OCI-LY1 (cell line): Measurements from ENCODE around the gene FYB1.

Experiments
- H2AFZ ChIP-seq: fragments of 200-600 bp; sonication (generic), shearing (Covaris generic); 2 replicates; pipeline ENCODE4 v1.6.0; 2014; ENCODE audit warnings: antibody characterized with exemption, mild to moderate bottlenecking, low read length
- H3F3A ChIP-seq: fragments of 200-600 bp; sonication (generic), shearing (Covaris generic); 2 replicates; pipeline ENCODE4 v1.6.0; 2014; ENCODE audit warnings: mild to moderate bottlenecking, antibody characterized with exemption, low read length, moderate library complexity; ENCODE audit not compliant: insufficient read depth
- H3K27ac ChIP-seq: fragments of 200-600 bp; sonication (generic); 2 replicates; pipeline ENCODE4 v1.5.1; 2014; ENCODE audit warnings: low read length, mixed run types, mild to moderate bottlenecking, low read depth; ENCODE audit not compliant: poor library complexity, severe bottlenecking
- H3K27me3 ChIP-seq: fragments of 200-600 bp; sonication (generic); 2 replicates; pipeline ENCODE4 v1.6.0; 2014; ENCODE audit warnings: antibody characterized with exemption, mild to moderate bottlenecking, low read length, moderate library complexity; ENCODE audit not compliant: insufficient read depth
- H3K36me3 ChIP-seq: fragments of 200-600 bp; sonication (generic); 2 replicates; pipeline ENCODE4 v1.6.1; 2014; ENCODE audit warnings: mild to moderate bottlenecking, antibody characterized with exemption, low read length, moderate library complexity, mixed read lengths; ENCODE audit not compliant: insufficient read depth
- H3K4me1 ChIP-seq: fragments of 200-600 bp; sonication (generic); 2 replicates; pipeline ENCODE4 v1.5.1; 2014; ENCODE audit warnings: mild to moderate bottlenecking, low read length, moderate library complexity; ENCODE audit not compliant: insufficient read depth, severe bottlenecking
- H3K4me2 ChIP-seq: fragments of 200-600 bp; sonication (generic), shearing (Covaris generic); 2 replicates; pipeline ENCODE4 v1.6.1; 2014; ENCODE audit warnings: low read length
- H3K4me3 ChIP-seq: fragments of 200-600 bp; sonication (generic); 2 replicates; pipeline ENCODE4 v1.5.1; 2014; ENCODE audit warnings: low read length, low read depth, mild to moderate bottlenecking, mixed read lengths; ENCODE audit not compliant: poor library complexity, severe bottlenecking
- H3K79me2 ChIP-seq: fragments of 200-600 bp; shearing (Covaris generic); 2 replicates; pipeline ENCODE4 v1.6.1; 2016; ENCODE audit warnings: mixed run types, low read length, mixed read lengths; ENCODE audit not compliant: insufficient read depth
- H3K9ac ChIP-seq: fragments of 200-600 bp; sonication (generic), shearing (Covaris generic); 2 replicates; pipeline ENCODE4 v1.6.1; 2014; ENCODE audit warnings: mild to moderate bottlenecking, low read length, mixed read lengths
- H3K9me2 ChIP-seq: fragments of 200-600 bp; sonication (generic), shearing (Covaris generic); 2 replicates; pipeline ENCODE4 v1.6.1; 2014; ENCODE audit warnings: low read depth, mild to moderate bottlenecking, low read length, mixed read lengths
- H3K9me3 ChIP-seq: fragments of 200-600 bp; shearing (Covaris generic); 2 replicates; pipeline ENCODE4 v1.6.1; 2014; ENCODE audit warnings: low read length, mixed read lengths
- H4K20me1 ChIP-seq: fragments of 200-600 bp; sonication (generic), shearing (Covaris generic); 2 replicates; pipeline ENCODE4 v1.6.0; 2016; ENCODE audit warnings: mild to moderate bottlenecking, low read length; ENCODE audit not compliant: insufficient read depth
- EZH2 ChIP-seq: fragments of 200-600 bp; sonication (generic), shearing (Covaris generic); IDR thresholded peaks from 2 replicates; pipeline ENCODE4 v1.8.0; 2017; ENCODE audit warnings: borderline replicate concordance, mixed run types, mild to moderate bottlenecking, antibody characterized with exemption, low read length, moderate library complexity, mixed read lengths
- TF ChIP-seq, protein P1 (sequence below): fragments of 200-600 bp; sonication (generic), shearing (Covaris generic); IDR thresholded peaks from 2 replicates; pipeline ENCODE4 v1.5.1; 2017; ENCODE audit warnings: mild to moderate bottlenecking, antibody characterized with exemption, low read length, moderate library complexity, mixed read lengths

The FYB1 gene

DNA sequence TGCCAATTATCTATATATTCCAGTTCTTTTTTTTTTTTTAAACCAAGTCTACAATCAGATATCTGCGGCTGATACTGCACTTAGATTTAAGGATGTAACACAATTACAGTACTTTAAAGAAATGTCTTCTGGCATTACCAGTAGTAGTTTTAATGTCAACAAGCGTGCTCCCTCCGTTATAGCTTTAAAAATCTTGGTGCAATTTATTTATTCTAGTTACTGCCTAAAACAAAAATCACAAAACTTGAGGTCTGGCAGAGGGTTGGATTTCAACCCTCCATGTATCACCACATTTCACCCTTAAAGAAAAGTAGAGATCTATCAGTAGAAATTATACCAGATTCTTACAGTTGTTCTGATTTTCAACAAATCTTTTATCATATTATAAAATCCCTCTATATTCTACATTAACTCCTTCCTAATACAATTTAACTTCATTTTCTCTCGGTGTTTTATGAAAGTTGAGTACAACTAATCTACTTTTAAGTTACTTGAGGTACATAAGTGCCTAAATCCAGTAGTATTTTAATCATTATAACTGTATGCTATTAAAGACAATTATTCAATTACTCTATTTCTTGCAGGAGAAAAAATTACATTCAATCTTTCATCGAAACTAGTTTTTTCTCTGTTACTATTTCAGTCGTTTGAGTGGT, 143.1 kb downstream of the FYB1 start:
- H3K4me2 ChIP-seq, result peak overlapping the region; percentile 62
- H3K27ac ChIP-seq, result peak overlapping the region; percentile 44
- H3K9me2 ChIP-seq, result no peaks in the 10 kb centered on the region
- no peaks in the 10 kb centered on the region for H4K20me1 ChIP-seq
- H3K79me2 ChIP-seq, result peaks cover 24% of the 10 kb centered on the region
- H3K27me3 ChIP-seq, result no peaks in the 10 kb centered on the region
- H2AFZ ChIP-seq, result no peak overlapping the region
- peak overlapping the region; percentile 10 for H3K4me3 ChIP-seq
- H3K4me1 ChIP-seq, result peaks cover 42% of the 10 kb centered on the region
- peak overlapping the region; percentile 38; the same call in 1 of the 2 replicates for H3K9ac ChIP-seq
- TF ChIP-seq EZH2, result no peak
- TF ChIP-seq, protein P1, sequence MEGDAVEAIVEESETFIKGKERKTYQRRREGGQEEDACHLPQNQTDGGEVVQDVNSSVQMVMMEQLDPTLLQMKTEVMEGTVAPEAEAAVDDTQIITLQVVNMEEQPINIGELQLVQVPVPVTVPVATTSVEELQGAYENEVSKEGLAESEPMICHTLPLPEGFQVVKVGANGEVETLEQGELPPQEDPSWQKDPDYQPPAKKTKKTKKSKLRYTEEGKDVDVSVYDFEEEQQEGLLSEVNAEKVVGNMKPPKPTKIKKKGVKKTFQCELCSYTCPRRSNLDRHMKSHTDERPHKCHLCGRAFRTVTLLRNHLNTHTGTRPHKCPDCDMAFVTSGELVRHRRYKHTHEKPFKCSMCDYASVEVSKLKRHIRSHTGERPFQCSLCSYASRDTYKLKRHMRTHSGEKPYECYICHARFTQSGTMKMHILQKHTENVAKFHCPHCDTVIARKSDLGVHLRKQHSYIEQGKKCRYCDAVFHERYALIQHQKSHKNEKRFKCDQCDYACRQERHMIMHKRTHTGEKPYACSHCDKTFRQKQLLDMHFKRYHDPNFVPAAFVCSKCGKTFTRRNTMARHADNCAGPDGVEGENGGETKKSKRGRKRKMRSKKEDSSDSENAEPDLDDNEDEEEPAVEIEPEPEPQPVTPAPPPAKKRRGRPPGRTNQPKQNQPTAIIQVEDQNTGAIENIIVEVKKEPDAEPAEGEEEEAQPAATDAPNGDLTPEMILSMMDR, result no peak
- no peaks in the 10 kb centered on the region; the same call in 1 of the 2 replicates for H3K36me3 ChIP-seq
- no peaks in the 10 kb centered on the region for H3K9me3 ChIP-seq
- no peaks in the 10 kb centered on the region for H3F3A ChIP-seq

DNA sequence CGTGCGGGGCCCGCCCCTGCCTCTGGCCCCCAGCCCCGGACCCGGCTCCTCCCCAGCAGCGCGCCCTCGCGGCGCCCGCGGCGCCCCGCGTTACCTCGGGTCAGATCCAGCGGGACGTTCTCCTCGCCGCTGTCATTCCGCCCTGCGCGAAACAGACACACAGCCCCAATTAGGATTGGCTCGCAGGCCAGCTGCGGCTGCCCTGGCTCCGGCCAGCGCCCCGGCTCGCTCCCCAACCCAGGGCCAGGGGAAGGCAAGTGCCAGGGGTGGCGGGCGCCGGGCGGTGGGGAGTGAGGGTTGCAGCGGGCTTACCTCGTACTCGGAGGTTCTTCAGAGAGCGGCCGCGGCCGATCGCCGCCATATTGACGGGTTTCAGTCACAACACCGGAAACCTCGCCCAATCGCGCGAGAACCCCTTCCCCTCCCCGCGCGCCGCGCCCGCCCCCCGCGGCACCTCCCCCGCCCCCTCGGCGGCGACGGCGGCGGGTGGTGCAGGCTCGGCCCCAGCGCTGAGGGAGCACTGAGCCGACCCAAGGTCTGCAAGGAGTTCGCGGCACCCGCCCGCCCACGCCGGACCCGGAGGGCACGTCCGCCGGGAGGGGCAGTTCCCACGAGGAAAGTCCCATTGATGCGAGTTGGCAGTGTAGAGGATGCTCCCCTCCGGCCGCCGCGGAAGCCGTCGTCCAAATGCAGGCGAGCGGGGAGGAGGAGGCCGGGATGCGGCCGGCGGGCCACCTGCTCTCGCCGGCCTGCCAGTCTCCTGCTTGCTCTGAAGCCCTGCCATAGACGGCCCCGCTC, 145.1 kb downstream of the FYB1 start, which contains the start of gene RICTOR:
Gene RICTOR (minus strand): TSS at position 383 of the 798 bp plus-strand sequence. CDS start 22 bp downstream, at position 361.
- Histone ChIP-seq H3K27ac (peak within 1 kb of the TSS; percentile 77), H4K20me1 (no peaks in the 10 kb centered on the region), H3F3A (no peaks in the 10 kb centered on the region), H3K9me3 (no peaks in the 10 kb centered on the region), H2AFZ (no peak within 1 kb of the TSS), H3K4me2 (peak within 1 kb of the TSS; percentile 80), H3K9ac (peak within 1 kb of the TSS; percentile 96), H3K27me3 (no peaks in the 10 kb centered on the region), H3K9me2 (no peaks in the 10 kb centered on the region), H3K4me1 (peaks cover 42% of the 10 kb centered on the region), H3K4me3 (peak within 1 kb of the TSS; percentile 96), H3K36me3 (peaks cover 12% of the 10 kb centered on the region), H3K79me2 (peaks cover 41% of the 10 kb centered on the region)
- no peak for TF ChIP-seq EZH2
- TF ChIP-seq, protein P1, result no peak

DNA sequence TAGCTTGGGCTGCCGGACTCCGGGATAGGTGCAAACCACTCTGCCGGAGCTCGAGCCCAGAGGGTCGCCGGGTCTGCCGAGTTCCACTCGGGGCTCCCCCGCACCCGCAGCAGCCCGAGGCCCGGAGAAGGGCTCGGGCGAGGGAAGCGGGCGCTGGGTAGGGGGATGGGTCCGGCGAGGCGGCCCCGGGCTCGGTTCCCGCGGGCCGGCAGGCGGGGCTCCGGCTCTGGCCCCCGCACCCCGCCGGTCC, 145.7 kb downstream of the FYB1 start:
- TF ChIP-seq, protein P1, result no peak
- TF ChIP-seq EZH2, result no peak
- H3K79me2 ChIP-seq, result peaks cover 47% of the 10 kb centered on the region

More for the DNA sequence above, 145.7 kb downstream of the FYB1 start:
- Histone ChIP-seq H3K4me3 (peak overlapping the region; percentile 96), H3F3A (no peaks in the 10 kb centered on the region), H2AFZ (no peak overlapping the region), H3K9ac (peak overlapping the region; percentile 96), H3K9me2 (no peaks in the 10 kb centered on the region), H3K27ac (peak overlapping the region; percentile 77), H4K20me1 (no peaks in the 10 kb centered on the region), H3K36me3 (peaks cover 17% of the 10 kb centered on the region), H3K4me2 (peak overlapping the region; percentile 80), H3K4me1 (peaks cover 42% of the 10 kb centered on the region), H3K27me3 (no peaks in the 10 kb centered on the region), H3K9me3 (no peaks in the 10 kb centered on the region)
